ENCODE data around the gene CPB2.

Gene CPB2

DNA sequence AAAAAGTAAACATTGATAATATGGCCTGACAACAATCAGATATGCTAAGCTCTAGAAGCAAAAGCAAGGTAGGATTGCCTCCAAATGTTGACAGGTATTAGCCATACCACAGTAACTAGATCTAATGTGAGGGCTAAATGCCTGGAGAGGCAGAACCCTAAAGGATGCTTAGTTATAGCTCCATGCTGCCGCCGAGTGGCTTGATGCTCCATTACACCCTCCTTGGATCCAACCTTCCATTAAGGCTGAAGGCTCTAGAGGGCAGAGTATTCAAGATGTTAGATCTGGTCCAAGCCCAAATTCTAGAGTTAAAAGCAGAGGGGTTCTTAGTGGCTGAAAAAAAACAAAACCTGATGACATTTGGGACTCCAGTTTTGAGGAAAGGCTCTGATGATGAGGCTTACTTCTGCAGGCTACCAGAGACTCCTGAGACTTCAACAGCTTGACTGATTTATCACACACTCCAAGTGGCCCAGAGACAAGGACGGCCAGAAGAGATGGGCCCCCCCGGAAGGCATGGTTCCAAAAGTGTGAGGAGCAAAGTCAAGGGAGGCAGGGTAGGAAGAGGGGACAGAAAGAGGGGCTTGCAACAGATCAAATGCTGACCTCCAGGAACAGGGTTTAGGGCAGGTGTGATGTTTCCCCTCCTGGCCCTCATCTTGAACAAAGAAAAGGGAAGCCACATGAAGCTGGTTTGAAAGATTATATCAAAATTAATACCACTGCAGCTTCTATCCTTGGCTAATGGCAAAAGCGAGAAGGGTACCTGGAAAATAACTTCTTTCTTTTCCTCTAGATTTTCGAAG lies 21.9 kb upstream of the CPB2 start:
- peak; percentile 51 for DNase-seq (ENCODE audit: low spot score)

DNA sequence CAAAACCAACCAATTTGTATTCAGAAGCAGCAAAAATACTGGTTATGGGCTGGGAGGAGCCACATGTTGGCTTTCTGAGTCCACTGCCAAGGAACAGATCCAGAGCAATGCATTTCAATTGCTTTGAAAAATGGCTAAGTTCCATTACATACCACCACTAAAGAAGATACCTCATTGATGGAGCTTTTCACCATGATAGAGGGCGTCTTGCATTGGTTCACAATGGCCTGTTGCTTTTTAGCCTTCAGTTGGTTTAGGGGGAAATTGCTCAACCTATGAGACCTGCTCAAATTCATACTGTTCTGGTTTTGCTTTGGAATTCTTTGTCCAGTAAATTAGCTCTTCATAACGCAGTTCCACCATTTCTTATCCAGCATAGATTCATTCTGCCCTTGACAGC lies 21.2 kb upstream of the CPB2 start:
- DNase-seq (ENCODE audit: low spot score) = no peak

DNA sequence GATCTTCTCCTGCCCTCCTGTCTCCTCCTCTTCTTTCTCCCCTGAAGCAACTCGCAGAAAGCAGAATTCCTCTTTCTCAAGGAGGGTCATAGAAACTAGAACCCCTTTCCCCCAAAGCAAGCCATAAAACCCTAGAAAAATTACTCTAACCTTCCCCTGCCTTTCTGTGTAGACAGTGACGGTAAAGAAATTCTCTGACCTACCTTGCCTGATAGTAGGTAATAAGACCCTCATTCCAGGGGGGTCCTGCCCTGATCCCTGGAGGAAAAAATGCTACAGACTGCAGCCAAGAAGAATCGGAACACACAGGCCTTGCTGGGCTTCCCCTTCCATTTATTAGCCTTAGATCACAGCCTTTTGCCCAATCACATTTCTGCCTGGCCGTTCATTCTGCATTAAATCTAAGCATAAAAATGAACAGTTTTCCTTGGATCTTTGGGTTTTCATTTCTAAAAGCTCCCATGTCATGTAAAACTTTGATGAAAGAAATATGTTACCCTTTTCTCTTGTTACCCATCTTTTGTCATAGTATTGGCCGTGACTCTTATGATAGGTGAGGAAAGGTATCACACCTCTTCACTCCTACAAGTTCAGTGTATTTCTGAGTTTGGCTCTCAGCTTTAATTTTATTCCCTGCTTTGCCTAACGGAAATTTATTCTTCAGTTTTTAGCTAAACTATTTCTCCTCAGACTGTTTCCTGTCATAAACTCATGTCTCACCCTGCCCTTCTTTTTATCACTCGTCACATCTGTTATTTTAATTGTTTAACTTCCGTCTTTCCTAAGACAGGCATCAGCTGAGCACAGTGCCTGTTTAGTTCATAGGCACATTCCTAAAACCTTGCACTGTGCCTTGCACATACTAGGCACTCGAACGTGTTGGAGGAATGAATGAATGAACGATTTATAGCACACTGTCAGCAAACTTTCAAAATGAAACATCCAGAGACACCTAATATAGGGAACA lies 20.4 kb upstream of the CPB2 start:
- no peak for DNase-seq (ENCODE audit: low spot score)

DNA sequence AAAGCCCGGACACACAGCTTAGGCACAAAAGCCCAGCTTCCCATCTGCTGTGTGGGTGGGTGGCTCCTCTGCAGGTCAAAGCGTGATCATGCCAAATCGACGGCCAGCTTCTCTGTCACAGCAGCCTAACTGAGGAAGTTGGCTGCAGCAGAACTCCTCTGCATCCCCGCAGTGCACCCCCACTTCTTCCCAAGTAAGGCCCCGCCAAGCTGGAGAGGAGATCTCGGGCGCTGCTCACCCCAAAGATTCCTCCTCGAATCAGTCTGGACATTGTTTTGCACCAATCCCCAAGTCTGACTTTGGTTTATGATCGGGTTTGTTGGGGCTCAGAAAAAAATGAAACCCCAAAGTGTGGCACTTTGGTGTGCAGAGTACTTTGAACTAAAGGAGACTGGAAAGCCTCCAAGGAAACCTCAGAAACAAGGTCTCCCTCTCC lies 19.7 kb upstream of the CPB2 start:
- no peak for DNase-seq (ENCODE audit: low spot score)

DNA sequence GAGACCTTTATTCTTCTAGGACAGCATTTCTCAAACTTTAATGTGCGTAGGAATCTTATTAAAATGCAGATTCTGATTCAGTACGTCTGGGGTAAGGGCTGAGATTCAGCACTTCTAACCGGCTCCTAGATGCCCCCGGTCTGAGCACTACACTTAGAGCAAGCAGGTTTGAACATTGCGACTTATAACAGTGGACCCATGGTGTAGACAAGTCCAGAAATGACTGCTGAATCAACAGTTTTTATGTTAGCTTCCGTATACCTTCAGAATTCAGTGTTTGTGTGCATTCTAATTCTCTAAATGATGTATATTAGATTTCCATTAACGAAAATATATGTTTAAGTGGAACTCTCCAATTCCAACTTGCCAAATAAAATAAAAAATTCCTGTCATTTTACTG lies 17.5 kb upstream of the CPB2 start:
- DNase-seq (ENCODE audit: low spot score) = no peak

DNA sequence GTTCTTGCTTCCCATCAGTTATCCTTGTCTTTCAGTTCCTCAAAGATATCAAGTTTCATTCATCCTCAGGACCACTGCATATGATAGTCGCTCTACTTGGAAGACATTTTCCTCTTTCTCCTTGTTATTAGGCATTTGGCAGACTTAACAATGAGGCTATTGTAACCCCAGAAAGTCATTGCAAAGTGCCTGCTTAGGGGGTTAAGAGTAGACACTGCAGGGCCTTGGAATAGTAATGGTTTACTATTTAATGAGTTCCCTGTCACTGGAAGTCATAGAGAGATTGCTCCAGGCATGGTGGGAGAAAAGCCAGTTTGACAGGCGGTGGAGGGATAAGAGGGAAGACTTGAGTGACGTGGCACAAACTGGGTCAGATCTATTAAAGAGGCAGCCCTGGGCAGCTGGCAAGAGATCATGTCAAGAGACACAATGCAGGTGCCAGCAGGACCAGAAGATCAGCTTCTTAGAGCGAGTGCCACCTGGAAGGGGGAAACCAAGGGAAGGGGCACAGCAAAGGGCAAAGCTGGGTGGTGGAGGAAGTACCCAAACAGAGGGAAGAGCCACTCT lies 16.8 kb upstream of the CPB2 start:
- no peak for DNase-seq (ENCODE audit: low spot score)

DNA sequence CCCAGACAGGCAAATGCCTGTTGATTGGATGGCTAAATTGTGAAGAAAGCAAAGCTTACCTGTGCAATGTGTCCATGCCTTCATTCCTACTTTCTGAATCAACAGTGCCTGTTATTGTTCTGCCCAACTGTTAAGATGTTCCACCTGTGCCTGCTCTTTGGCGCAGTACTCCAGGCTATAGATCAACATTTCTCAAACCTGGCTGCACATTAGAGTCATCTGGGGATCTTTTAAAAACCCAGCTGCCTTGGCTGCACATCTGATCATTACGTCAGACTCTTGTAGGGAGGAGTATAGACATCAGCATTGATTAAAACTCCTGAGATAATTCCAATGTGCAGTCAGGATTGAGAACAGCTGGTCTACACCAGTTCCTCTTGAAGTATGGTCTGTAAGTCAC lies 16.2 kb upstream of the CPB2 start:
- no peak for DNase-seq (ENCODE audit: low spot score)

DNA sequence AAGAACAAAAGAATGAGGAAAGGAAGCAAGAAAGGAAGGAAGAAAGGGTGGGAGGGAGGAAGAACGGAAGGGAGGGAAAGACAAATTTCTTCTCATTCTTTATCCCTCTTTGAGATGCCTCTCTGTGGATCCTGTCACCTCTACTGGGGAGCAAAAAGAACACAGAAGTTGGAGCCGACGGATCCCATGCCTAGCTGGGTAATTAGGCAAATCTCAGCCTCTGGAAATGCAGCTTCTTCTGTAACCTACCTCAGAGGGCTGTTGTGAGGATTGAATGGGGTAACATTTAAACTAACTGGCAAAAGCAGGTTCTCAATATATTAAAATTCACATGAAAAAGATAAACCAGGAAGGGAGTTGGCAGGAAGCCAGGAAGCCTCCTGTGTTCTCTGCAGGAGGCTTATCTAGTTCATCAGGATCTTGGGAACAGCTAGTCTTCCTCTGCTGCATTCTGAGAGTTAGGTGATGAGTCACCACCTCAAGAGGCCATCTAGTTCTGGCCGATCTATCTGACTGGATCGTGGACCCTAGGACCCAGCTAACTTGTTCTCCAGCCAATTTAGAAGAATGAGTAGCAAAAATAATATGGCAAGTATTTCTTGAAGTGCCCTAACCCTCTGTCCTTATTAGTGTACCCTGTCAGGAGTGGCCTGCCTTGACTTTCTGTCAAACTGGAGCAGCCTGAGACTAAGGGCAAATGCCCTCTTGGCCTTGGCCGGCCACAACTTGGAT lies 15.2 kb upstream of the CPB2 start:
- DNase-seq (ENCODE audit: low spot score) = no peak

DNA sequence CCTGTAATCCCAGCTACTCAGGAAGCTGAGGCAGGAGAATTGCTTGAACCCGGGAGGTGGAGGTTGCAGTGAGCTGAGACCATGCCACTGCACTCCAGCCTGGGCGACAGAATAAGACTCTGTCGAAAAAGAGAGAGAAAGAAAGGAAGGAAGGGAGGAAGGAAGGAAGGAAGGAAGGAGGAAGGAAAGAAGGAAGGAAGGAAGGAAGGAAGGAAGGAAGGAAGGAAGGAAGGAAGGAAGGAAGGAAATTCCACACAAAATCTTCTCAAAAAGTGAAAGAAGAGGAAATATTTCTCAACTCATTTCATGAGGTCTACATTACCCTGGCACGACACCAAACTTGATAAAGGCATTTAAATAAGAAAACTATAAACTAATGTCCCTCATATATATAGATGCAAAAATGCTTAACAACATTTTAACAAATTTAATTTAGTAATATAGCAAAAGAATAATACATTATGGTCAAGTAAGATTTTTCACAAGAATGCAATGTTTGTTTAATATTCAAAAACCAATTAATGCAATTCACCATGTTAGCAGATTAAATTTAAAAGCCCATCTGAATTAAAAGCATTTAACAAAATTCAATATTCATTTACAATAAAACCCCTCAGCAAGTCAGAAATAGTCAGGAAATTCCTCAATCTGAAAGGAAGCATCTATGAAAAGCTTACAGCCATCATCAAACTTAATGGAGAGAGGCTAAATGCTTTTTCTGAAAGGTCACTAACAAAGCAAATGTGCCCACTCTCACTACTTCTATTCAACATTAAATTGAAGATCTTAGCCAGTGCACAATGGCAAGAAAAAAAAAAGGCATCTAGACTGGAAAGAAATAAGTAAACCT lies 12.0 kb upstream of the CPB2 start:
- DNase-seq (ENCODE audit: low spot score) = no peak

DNA sequence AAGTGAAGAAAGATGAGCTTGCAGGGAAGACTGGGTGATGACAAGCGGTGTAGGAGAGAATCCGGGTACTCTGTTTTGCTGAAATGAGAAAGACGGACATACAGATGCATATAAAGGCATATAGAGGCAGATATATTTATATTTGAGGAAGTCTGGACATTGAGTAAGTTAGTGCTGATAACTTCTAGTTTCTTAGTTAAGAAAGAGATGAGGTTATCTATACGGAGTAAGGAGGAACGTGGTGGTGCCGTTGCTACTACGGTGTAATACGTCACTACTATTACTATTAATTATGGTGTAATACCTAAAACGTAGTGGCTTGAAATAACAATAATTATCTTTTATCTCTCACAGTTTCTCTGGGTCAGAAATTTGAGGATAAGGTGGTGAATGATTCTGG lies 9.8 kb upstream of the CPB2 start:
- no peak for DNase-seq (ENCODE audit: low spot score)

DNA sequence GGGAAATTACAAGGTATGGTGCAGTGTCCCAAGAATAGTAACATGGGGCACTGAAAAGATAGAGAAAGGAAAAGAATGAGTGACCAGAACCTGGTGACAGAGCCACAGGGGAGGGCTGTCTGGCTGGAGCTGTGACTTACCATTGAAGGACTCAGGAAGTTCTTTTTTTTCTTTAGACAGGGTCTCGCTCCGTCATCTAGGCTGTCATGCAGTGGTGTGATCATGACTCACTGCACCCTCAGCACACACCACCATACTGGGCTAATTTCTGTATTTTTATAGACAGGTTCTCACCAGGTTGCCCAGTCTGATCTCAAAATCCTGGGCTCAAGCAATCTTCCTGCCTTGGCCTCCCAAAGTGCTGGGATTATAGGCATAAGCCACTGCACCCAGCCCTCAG lies 8.8 kb upstream of the CPB2 start:
- no peak for DNase-seq (ENCODE audit: low spot score)

DNA sequence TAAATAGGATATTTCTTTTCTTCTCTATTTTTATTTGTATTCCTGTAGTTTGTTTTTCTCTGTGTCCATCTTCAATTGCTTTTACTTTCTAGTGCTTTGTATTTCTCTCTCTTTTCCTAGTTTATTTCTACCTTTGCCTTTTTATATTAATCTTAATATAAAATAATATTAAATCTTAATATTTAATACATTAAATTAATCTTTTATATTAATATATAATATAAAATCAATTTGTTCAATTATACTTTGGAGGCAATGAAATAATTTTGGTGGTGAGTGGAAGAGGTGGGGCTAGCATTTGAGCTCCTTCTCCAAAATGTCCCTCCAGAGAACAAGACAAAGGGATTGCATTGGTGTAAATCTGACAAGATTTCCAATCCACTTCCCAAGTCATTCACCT lies 6.3 kb upstream of the CPB2 start:
- DNase-seq (ENCODE audit: low spot score) = no peak

DNA sequence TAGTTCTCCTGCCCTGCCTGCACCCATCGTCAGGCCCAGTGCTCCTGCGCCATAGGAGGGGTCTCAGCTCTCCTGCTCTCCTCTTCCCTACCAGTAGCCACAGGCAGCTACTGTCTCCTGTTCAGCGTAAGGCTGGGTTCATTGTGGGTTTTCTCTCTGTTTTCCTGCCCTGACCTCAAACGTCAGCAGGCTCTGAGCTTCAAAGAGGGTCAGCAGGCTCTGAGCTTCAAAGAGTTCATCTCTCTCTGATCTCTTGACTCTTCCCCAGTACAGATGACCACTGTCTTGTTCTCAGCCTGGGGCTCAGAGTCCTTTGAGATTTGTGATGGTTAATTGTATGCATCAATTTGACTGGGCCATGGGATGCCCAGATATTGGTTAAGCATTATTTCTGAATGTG lies 4.6 kb upstream of the CPB2 start:
- no peak for DNase-seq (ENCODE audit: low spot score)

DNA sequence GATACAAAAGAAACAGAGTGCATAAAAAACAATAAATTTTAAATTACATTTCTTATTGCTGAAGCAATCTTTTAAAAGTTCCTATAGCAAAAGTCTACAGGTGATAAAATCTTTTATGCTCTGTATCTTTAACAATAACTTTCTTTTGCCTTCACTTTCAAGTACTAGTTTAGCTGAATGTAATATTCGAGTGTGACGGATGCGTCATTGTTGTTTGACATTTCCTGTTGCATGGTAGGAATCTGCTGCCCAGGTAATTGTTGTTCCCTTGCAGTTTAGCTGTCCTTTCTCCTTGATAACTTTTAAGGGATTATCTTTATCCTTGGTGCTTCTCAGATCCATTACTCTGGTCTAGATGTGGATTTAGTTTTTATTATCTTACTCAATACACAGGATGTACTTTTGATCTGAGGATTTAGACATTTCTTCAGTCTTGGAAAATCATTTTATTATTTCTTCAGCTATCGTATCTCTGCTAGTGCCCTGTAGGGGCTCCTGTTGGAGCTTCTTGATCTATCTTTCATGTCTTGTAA lies 2.1 kb upstream of the CPB2 start:
- no peak for DNase-seq (ENCODE audit: low spot score)

DNA sequence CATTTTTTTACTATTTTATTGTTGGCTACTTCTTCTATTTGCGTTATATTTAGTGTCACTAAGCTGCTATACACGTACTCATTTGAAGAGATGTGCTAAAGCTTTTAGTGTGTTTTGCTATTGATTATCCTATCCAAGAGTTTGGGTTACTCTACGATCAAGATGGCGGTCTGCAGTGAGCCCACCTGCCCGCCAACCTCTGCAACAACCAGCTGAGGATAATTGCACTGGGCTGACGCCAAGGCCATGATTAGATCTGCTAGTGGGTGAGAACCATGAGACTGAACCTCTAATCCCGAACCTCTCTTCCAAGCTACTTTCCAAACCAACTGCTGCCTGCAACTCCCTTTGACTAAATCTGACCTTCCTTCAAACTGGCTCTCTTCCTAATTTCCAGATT lies 1.8 kb downstream of the CPB2 start:
- DNase-seq (ENCODE audit: low spot score) = no peak

DNA sequence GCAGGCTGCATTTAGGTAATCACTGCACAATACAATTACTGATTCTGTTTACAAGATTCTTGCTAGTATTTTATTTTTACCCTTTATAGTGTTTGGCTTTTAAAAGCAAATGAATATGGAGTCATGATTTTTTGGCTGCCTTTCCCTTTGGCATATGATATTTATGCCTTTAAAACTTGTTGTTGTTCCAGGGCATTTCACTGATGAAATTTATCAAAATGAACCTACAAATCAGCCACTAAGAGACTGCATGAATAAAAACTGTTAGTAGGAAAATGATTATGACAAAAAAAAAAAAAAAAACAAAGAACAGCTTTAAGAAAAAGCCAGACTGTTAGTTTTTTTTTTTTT lies 2.6 kb downstream of the CPB2 start:
- DNase-seq (ENCODE audit: low spot score) = no peak

DNA sequence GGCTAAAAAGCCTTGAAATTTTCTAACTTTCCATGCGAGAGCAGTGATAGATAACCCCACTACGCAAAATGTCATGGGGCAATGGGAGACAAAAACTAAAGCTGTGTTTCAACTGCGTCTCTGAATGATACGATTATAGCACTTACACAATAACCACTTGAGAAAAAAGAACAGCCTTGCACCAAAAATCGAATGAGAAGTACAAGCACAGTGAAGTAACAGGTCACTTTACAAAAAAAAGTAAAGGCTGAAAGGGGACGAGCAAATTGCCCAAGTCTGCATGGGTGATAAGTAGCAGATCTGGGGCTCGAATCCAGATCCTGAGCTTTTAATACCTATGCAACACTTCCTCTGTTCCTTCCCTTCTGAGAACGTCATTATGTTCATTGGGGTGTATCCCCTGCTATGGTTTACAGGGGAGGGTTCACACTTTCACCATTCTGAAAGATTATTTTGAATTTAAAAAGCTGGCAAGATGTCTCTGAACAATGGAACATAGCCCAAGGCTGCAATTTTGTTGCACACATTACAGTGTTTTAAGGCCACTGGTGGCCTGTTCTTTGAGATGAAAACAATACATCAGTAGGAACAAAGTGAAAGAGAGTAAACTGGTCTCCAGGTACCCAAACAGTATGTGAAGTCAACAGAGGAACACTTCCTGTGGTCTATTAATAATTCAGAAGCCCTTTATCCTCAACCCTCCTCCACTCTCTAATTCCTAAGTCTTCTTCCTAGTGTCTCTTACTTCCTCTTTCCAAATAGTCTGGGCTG lies 3.2 kb downstream of the CPB2 start:
- DNase-seq (ENCODE audit: low spot score) = no peak

DNA sequence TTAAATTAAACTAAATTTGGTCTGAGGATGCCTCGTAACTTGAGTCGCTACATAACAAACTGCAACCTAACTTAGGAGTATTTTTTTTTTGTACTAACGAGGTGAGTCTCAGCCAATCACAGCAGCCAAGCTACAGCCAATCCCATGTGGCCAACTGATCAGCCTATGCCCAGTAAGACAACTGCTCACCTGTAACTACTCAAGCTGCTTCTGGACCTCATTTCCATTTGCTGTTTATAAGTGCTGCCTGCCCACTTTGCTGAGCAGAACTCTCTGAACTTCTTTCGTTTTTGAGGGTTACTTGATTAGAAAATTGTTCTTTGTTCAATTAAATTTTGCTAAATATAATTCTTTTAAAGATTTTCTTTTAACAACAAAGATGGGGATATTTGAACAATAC lies 3.8 kb downstream of the CPB2 start:
- no peak for DNase-seq (ENCODE audit: low spot score)

DNA sequence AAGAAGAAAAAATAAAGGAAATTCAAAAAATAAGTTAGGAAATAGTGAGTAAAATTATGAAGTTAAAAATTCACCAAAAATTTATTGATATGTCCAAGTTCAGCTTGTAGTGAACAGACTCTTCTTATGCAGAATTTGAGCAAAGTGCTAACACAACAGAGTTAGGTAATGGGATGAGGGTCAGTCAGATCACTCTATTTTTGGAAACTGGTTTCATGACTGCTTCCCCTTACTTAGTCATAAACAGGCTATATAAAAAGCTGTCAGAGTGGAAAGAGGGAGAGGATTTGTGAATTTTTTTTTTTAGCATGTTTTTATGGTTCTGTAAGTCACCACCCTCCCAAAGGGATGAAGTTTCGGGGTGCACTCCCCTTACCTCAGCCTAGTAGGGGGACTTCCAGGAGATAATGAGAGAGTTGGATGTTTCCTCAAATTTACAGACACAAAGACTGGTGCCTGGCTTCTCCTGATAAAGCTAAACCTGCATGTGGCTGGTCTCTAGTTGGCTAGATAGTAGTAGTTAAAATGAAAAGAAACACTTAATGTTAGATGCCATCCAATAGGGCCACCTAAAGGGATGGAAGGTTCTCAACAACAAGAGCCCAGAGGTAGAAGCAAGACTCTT lies 4.5 kb downstream of the CPB2 start:
- DNase-seq (ENCODE audit: low spot score) = no peak

DNA sequence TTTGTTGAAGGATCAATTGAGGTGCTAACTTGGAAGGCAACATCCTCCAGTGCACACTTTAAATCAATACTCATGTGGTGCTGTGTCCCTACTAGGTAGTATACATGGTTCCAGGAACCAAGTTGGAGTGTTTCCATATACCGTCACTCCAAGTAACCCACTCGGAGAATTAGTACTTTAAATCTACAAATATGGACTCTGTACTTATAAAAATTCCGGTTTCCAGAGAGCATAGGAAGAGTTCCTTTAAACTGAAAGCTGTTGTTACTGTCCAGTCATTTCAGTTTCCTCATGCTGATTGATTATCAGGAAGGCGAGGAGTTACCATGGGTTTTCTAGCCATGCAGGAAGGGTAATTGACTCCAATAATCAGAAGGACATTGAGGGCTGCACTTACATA lies 7.2 kb downstream of the CPB2 start:
- DNase-seq (ENCODE audit: low spot score) = no peak

All from hepatic stellate cell (primary cell).